Hypothalamus (tissue), 51 donors: ENCODE data around the gene AHCY.
"Not testable (repeated sequence)": the region's sequence is repeated elsewhere in the genome, so short reads cannot be mapped to it uniquely, and the experiment has no call there.

Experiments
- DNase-seq, 51 donors: peaks; one replicate each; lab custom pipeline; 2025; lab: John Stamatoyannopoulos, UW

AHCY gene

GRCh38 chr20:34328207-34328606, 25.1 kb upstream of the AHCY start:
- not testable (repeated sequence) for DNase-seq

- no peak for DNase-seq
Measured at GRCh38 chr20:34324541-34324940, 21.4 kb upstream of the AHCY start.

GRCh38 chr20:34322267-34323105, 19.3 kb upstream of the AHCY start:
- no peak for DNase-seq

- DNase-seq = no peak
Measured at GRCh38 chr20:34320861-34321260, 17.7 kb upstream of the AHCY start.

GRCh38 chr20:34318609-34319443, 15.7 kb upstream of the AHCY start:
- no peak for DNase-seq

GRCh38 chr20:34316196-34316814, 13.2 kb upstream of the AHCY start:
- DNase-seq = no peak

GRCh38 chr20:34315236-34315635, 12.1 kb upstream of the AHCY start:
- no peak for DNase-seq

- peak; percentile 12 to 90 (median 75) for DNase-seq
Measured at GRCh38 chr20:34312544-34313217, 9.5 kb upstream of the AHCY start.

- DNase-seq = peak in 1 of 51 donors; percentile 20
Measured at GRCh38 chr20:34312024-34312460, 8.9 kb upstream of the AHCY start.

GRCh38 chr20:34311118-34312023, 8.2 kb upstream of the AHCY start:
- peak in 5 of 51 donors; percentile 4 to 37 (median 9) for DNase-seq

- no peak for DNase-seq
Measured at GRCh38 chr20:34310481-34311117, 7.4 kb upstream of the AHCY start.

GRCh38 chr20:34309691-34310090, 6.5 kb upstream of the AHCY start:
- no peak for DNase-seq

GRCh38 chr20:34305333-34306230, 2.4 kb upstream of the AHCY start:
- DNase-seq = no peak

- DNase-seq = no peak
Measured at GRCh38 chr20:34302312-34302722, 838 bp downstream of the AHCY start.

GRCh38 chr20:34301587-34302311, 1.4 kb downstream of the AHCY start:
- no peak for DNase-seq

- no peak for DNase-seq
Measured at GRCh38 chr20:34300809-34301586, 2.2 kb downstream of the AHCY start.
